ENCODE results near the gene DDX49.

DNA sequence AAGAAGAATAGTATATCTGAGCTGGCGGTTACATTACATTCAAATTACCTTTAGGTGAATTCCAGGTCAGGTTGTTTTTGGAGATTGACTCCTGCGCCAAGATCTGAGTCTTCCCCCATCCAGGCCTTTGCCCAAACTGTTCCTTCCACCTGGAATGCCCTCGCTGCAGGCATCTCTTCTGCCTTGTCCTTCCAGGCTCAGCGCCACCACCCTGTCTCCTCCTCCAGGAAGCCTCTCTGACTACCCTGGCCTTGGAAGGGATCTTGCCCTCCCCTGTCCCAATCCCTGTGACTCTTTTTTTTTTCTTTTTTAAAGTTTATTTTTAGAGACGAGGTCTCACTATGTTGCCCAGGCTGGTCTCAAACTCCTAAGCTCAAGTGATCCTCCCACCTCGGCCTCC, 23.2 kb downstream of the DDX49 start:
- TF ChIP-seq, protein P1, sequence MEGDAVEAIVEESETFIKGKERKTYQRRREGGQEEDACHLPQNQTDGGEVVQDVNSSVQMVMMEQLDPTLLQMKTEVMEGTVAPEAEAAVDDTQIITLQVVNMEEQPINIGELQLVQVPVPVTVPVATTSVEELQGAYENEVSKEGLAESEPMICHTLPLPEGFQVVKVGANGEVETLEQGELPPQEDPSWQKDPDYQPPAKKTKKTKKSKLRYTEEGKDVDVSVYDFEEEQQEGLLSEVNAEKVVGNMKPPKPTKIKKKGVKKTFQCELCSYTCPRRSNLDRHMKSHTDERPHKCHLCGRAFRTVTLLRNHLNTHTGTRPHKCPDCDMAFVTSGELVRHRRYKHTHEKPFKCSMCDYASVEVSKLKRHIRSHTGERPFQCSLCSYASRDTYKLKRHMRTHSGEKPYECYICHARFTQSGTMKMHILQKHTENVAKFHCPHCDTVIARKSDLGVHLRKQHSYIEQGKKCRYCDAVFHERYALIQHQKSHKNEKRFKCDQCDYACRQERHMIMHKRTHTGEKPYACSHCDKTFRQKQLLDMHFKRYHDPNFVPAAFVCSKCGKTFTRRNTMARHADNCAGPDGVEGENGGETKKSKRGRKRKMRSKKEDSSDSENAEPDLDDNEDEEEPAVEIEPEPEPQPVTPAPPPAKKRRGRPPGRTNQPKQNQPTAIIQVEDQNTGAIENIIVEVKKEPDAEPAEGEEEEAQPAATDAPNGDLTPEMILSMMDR (conservative IDR thresholded peaks at IDR 0.05; ENCODE audit: low read length), result no peak
- TF ChIP-seq EZH2phosphoT487 (IDR thresholded peaks at IDR 0.05; ENCODE audit: borderline replicate concordance, low read depth, low read length), result no peak

Data from OCI-LY7 (cell line).